Brain microvascular endothelial cell (primary cell): Measurements from ENCODE around the gene IWS1.
"Not testable (repeated sequence)": the region's sequence is repeated elsewhere in the genome, so short reads cannot be mapped to it uniquely, and the experiment has no call there.

Experiments used
- DNase-seq: peaks from one replicate; pipeline ENCODE4 v3.0.0-alpha.2; 2020
- H3K27ac ChIP-seq: fragments of 250-450 bp; sonication (Bioruptor Pico); 2 replicates; pipeline ENCODE4 v1.5.1; 2020; ENCODE audit warnings: mild to moderate bottlenecking, moderate library complexity
- H3K27me3 ChIP-seq: fragments of 250-450 bp; sonication (Bioruptor Pico); replicated peaks from 2 replicates; pipeline ENCODE4 v1.5.1; 2020; ENCODE audit warnings: mild to moderate bottlenecking
- H3K36me3 ChIP-seq: fragments of 250-450 bp; sonication (Bioruptor Pico); replicated peaks from 2 replicates; pipeline ENCODE4 v1.5.1; 2020; ENCODE audit warnings: mild to moderate bottlenecking
- H3K4me3 ChIP-seq: 2 replicates; pipeline ENCODE4 v1.5.1; 2011; ENCODE audit warnings: low read depth, mild to moderate bottlenecking, control low read depth, low read length, moderate library complexity
- in situ Hi-C: cut with HindIII; loops from 2 replicates; pipeline ENCODE4 v1.10.0; 2017; ENCODE audit warnings: low sequenced_read_pairs, low pct_ligation_motif_present
- TF ChIP-seq, protein P1 (sequence below): IDR thresholded peaks from 2 replicates; pipeline ENCODE4 v1.5.1; 2011; ENCODE audit warnings: low read depth, mild to moderate bottlenecking, moderate library complexity, low read length, control low read depth, inconsistent platforms; ENCODE audit errors: missing control alignments

The IWS1 gene

GRCh38 chr2:127454595-127455565 is 71.4 kb downstream of the IWS1 start:
- no peaks in the 10 kb centered on the region for H3K36me3 ChIP-seq
- no peaks in the 10 kb centered on the region for H3K27me3 ChIP-seq
- in situ Hi-C loops: loop anchor here (25.0 kb wide), 1 partner anchor 93 kb away; no protein-coding TSS in a partner anchor
- no peak for DNase-seq
- H3K27ac ChIP-seq: no peak overlapping the region
- no peak overlapping the region for H3K4me3 ChIP-seq
- TF ChIP-seq, protein P1, sequence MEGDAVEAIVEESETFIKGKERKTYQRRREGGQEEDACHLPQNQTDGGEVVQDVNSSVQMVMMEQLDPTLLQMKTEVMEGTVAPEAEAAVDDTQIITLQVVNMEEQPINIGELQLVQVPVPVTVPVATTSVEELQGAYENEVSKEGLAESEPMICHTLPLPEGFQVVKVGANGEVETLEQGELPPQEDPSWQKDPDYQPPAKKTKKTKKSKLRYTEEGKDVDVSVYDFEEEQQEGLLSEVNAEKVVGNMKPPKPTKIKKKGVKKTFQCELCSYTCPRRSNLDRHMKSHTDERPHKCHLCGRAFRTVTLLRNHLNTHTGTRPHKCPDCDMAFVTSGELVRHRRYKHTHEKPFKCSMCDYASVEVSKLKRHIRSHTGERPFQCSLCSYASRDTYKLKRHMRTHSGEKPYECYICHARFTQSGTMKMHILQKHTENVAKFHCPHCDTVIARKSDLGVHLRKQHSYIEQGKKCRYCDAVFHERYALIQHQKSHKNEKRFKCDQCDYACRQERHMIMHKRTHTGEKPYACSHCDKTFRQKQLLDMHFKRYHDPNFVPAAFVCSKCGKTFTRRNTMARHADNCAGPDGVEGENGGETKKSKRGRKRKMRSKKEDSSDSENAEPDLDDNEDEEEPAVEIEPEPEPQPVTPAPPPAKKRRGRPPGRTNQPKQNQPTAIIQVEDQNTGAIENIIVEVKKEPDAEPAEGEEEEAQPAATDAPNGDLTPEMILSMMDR: no peak

- DNase-seq: no peak
- H3K27me3 ChIP-seq: no peaks in the 10 kb centered on the region
- in situ Hi-C loops: loop anchor here (25.0 kb wide), 1 partner anchor 91 kb away; no protein-coding TSS in a partner anchor
Measured at GRCh38 chr2:127453392-127454171, 72.7 kb downstream of the IWS1 start.

GRCh38 chr2:127453013-127453391 is 73.3 kb downstream of the IWS1 start:
- in situ Hi-C loops: loop anchor here (25.0 kb wide), 1 partner anchor 91 kb away; no protein-coding TSS in a partner anchor
- TF ChIP-seq, protein P1: no peak
- H3K36me3 ChIP-seq: no peaks in the 10 kb centered on the region
- no peak for DNase-seq
- no peak overlapping the region for H3K4me3 ChIP-seq
- H3K27ac ChIP-seq: no peak overlapping the region
- H3K27me3 ChIP-seq: no peaks in the 10 kb centered on the region

More at GRCh38 chr2:127453392-127454171, 72.7 kb downstream of the IWS1 start:
- Histone ChIP-seq H3K27ac (no peak overlapping the region), H3K4me3 (no peak overlapping the region), H3K36me3 (no peaks in the 10 kb centered on the region)
- TF ChIP-seq, protein P1: peak; percentile 30

DNA sequence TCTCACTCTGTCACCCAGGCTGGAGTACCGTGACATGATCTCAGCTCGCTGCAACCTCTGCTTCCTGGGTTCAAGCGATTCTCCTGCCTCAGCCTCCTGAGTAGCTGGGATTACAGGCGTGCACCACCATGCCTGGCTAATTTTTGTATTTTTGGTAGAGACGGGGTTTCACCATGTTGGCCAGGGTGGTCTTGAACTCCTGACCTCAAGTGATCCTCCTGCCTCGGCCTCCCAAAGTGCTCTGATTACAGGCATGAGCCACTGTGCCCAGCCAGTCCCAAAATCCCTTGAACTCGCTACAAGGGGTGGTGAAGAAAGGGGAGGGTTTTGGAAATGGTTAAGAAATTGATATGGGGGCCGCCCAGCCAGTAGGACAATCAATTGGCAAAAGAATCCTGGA is 73.9 kb downstream of the IWS1 start:
- H3K27me3 ChIP-seq, H3K4me3 ChIP-seq, H3K36me3 ChIP-seq, H3K27ac ChIP-seq, DNase-seq: not testable (repeated sequence)
- in situ Hi-C loops: loop anchor here (25.0 kb wide), 1 partner anchor 90 kb away; no protein-coding TSS in a partner anchor

DNA sequence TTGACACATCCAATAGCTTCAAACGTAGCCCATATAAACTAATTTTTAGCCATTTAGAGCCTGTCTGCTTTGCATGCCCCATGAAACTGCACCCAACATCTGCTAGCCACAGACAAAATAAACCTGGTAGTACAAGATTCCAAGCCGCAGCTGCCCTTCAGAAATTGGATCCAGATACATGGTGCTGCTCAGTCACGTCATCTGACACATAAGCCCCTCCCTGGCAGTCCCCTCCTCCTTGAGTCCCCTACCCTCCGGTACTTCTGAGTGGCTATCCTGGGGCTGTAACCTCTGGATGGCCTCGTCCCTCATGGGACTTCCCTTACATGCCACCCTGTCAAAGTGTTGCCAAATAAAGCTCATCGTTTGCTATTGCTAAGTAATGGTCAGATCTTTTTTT is 74.3 kb downstream of the IWS1 start:
- Histone ChIP-seq H3K36me3 (no peaks in the 10 kb centered on the region), H3K27me3 (no peaks in the 10 kb centered on the region), H3K27ac (no peak overlapping the region), H3K4me3 (no peak overlapping the region)
- no peak for DNase-seq
- TF ChIP-seq, protein P1: no peak
- in situ Hi-C loops: loop anchor here (25.0 kb wide), 1 partner anchor 90 kb away; no protein-coding TSS in a partner anchor

GRCh38 chr2:127449898-127450297 is 76.4 kb downstream of the IWS1 start:
- no peak for DNase-seq
- Histone ChIP-seq H3K4me3 (no peak overlapping the region), H3K27me3 (no peaks in the 10 kb centered on the region), H3K36me3 (no peaks in the 10 kb centered on the region), H3K27ac (no peak overlapping the region)
- TF ChIP-seq, protein P1: no peak
- in situ Hi-C loops: loop anchor here (25.0 kb wide), 1 partner anchor 88 kb away; no protein-coding TSS in a partner anchor
